ENCODE data around the gene PRKCZ. TPM values are rescaled to one million over a fixed set of nuclear protein-coding genes. Genes with fewer than 3 reads are reported as not detected.

PRKCZ gene
- total RNA-seq, 2 donors from 2014 or later, result 9.6 to 10.9 TPM

DNA sequence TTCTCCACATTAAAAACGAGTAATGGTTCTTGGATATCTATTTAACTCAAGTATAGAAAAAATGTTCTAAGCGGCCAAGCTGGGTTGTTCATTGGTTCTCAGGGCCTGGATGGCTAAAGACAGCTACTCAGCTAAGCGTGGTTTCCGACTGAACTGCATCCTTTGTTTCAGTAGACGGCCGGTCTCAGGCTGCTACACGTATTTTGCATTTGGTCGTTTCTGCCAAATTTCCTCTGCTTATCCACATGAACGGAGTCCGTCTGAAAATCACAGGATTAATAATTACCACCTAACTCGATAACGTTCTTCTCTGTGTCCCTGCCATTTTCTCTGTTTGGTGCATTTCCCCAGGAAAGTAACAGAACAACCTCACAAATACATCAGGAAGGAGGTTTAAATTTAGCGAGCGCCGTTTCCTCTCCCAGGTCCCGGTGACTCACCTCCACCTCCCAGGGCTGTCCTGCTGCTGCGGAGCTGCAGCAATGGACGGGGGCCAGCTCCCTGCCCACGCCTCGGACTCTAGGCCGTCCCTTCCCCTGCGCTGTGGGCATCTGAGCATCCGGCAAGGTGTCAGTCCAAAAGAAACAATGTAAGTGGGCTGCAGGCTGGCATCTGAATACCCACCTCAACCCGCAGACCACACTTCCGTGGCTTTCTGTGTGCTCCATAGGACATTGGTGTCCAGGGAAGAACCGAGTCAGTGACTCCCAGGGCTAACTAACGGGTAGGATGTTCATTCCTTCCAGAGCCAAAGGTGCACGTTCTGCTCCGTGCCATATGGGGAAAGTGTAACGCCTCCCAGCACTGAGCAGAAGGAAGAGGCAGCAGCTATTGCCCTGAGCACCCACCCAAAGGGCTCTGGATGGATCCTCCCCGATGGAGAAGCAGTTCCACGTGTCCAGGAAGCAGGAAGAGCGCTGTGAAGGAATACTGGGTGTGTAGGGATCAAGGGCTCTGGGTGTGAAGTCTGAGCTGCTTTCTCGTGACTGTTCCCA lies 35.2 kb upstream of the PRKCZ start:
- peaks cover 0 to 6% of the 10 kb centered on the region in 2 donors for H3K27me3 ChIP-seq
- no peak overlapping the region for H3K4me3 ChIP-seq
- peak overlapping the region in 2 of 4 donors; percentile 38 to 44 for H3K27ac ChIP-seq
- DNase-seq (peak; percentile 26 to 48 (median 37)), ATAC-seq (peak; percentile 71)
- TF ChIP-seq POLR2A (IDR thresholded peaks at IDR 0.05), result no peak
- TF ChIP-seq, protein P1, sequence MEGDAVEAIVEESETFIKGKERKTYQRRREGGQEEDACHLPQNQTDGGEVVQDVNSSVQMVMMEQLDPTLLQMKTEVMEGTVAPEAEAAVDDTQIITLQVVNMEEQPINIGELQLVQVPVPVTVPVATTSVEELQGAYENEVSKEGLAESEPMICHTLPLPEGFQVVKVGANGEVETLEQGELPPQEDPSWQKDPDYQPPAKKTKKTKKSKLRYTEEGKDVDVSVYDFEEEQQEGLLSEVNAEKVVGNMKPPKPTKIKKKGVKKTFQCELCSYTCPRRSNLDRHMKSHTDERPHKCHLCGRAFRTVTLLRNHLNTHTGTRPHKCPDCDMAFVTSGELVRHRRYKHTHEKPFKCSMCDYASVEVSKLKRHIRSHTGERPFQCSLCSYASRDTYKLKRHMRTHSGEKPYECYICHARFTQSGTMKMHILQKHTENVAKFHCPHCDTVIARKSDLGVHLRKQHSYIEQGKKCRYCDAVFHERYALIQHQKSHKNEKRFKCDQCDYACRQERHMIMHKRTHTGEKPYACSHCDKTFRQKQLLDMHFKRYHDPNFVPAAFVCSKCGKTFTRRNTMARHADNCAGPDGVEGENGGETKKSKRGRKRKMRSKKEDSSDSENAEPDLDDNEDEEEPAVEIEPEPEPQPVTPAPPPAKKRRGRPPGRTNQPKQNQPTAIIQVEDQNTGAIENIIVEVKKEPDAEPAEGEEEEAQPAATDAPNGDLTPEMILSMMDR (IDR thresholded peaks at IDR 0.05), result no peak
- WGBS, 2 donors, result 32 to 35% methylated on average over 31 to 34 of the region's 34 CpGs
- H3K4me1 ChIP-seq, result peaks cover 7% of the 10 kb centered on the region
- H3K9me3 ChIP-seq, result no peaks in the 10 kb centered on the region
- intact Hi-C loops (cut with DNase I), result no loop called here
- no peaks in the 10 kb centered on the region for H3K36me3 ChIP-seq (replicated peaks in 1 of 2; ENCODE audit: insufficient read depth in 1 of 2, low read depth in 2 of 2)

DNA sequence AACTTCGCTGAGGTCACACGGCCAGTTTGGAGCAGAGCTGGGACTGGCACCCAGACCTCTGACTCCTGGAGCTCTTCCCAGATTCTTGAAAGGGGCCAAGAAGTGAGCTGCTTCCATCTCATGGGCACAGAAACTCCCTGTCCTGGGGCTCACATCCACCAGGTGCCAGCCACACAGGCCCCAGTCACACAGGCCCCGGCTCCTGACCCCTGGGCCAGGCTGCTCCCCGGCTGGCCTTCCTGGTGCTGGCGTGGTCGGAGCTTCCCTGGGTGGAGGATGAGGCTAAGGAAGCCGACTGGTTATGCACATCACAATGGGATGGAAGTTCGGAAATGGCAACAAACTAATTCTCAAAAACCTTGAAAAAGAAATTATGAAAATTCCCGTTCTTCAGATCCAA lies 34.1 kb upstream of the PRKCZ start:
- no peak for ATAC-seq
- no peak for TF ChIP-seq POLR2A (IDR thresholded peaks at IDR 0.05)
- TF ChIP-seq, protein P1 (IDR thresholded peaks at IDR 0.05), result no peak
- 56 to 69% methylated on average over 3 to 9 of the region's 9 CpGs for WGBS, 2 donors
- H3K4me3 ChIP-seq, result no peak overlapping the region
- peaks cover 7% of the 10 kb centered on the region for H3K4me1 ChIP-seq
- H3K9me3 ChIP-seq, result no peaks in the 10 kb centered on the region
- no peak overlapping the region for H3K27ac ChIP-seq
- H3K36me3 ChIP-seq (replicated peaks in 1 of 2; ENCODE audit: insufficient read depth in 1 of 2, low read depth in 2 of 2), result no peaks in the 10 kb centered on the region
- H3K27me3 ChIP-seq, result peaks cover 0 to 15% of the 10 kb centered on the region in 2 donors
- DNase-seq, result no peak
- intact Hi-C loops (cut with DNase I), result no loop called here

DNA sequence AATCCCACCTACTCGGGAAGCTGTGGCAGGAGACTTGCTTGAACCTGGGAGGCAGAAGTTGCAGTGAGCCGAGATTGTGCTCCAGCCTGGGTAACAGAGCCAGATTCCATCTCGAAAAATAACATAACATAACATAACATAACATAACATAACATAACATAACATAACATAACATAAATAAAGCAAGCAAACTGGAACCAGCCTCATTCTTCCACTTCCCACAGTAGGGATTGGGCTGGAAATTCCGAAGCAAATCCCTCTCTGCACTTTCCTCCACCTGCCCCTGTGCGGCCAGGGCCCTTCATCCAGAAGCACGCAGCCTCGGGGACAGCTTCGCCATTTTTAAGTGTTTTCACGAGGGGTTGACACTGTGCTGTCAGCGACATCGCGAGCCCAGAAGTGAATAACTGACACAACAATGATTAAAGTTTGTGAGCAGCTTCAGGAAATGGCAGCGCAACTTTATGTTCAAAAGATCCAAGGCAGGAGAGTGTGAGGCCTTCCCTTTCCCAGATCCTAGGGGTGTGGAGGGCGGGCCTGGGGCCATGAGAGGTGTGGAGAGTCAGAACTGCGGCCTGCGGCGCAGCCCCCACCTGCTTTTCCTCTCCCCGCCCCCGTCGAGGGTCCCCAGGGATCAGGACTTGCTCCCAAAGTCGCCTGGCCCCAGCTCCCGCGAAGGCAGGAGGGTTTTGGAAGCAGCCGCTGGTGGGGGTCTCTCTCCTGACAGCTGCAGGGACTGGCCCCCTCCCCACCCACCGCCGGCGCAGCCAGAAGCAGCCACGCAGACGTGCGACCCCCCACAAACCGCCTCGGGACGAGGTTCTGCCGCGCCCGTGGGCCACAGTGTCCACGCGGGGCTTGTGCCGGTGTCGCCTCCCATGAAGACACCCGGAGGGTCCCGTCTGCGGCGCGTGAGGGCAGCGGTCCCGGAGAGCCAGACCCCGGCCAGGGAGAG lies 31.7 kb upstream of the PRKCZ start:
- Histone ChIP-seq H3K36me3 (replicated peaks in 1 of 2; ENCODE audit: insufficient read depth in 1 of 2, low read depth in 2 of 2) (no peaks in the 10 kb centered on the region), H3K4me3 (no peak overlapping the region), H3K27me3 (peaks cover 0 to 24% of the 10 kb centered on the region in 2 donors), H3K27ac (no peak overlapping the region), H3K4me1 (peaks cover 7% of the 10 kb centered on the region), H3K9me3 (no peaks in the 10 kb centered on the region)
- ATAC-seq (no peak), DNase-seq (no peak)
- 23 to 42% methylated on average over 17 to 36 of the region's 48 CpGs for WGBS, 2 donors
- TF ChIP-seq POLR2A (IDR thresholded peaks at IDR 0.05), result no peak
- TF ChIP-seq, protein P1 (IDR thresholded peaks at IDR 0.05), result no peak
- intact Hi-C loops (cut with DNase I), result no loop called here

DNA sequence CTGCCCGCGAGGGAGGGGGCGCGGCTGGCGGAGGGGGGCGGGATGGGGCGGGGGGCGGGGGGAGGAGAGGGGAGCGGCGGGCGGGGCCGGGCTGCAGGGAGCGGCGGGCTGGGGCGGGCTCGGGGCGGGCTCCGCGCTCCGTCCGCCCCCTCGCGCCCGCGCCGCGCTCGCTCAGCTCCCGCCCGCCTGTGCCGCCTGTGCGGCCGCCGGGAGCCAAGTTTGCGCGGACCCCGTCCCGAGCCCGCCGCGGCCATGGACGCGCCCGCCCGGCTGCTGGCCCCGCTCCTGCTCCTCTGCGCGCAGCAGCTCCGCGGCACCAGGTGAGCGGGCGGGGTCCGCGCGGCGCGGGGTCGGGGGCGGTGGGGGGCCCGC lies 31.1 kb upstream of the PRKCZ start, which contains the start of gene GABRD:
TSS of gene GABRD (plus strand) at position 174 of the 372 bp plus-strand sequence. CDS start at position 253, 79 bp downstream.
- Histone ChIP-seq H3K36me3 (replicated peaks in 1 of 2; ENCODE audit: insufficient read depth in 1 of 2, low read depth in 2 of 2) (no peaks in the 10 kb centered on the region), H3K9me3 (no peaks in the 10 kb centered on the region), H3K4me3 (no peak within 1 kb of the TSS), H3K4me1 (peaks cover 7% of the 10 kb centered on the region), H3K27ac (no peak within 1 kb of the TSS), H3K27me3 (peaks cover 0 to 24% of the 10 kb centered on the region in 2 donors)
- 0% methylated on average over 31 of the region's 60 CpGs; no CpG with 5 or more reads in 1 of the 2 donors for WGBS, 2 donors
- DNase-seq (no peak), ATAC-seq (peak; percentile 32)
- no peak for TF ChIP-seq POLR2A (IDR thresholded peaks at IDR 0.05)
- TF ChIP-seq, protein P1 (IDR thresholded peaks at IDR 0.05), result no peak
- intact Hi-C loops (cut with DNase I), result no loop called here
